Measurements from ENCODE around the gene RPS15.

- TF ChIP-seq CTCF (IDR thresholded peaks at IDR 0.05), result no peak
- no peak for TF ChIP-seq POLR2A (IDR thresholded peaks at IDR 0.05)
These were observed 51.5 kb downstream of the RPS15 start for GRCh38 chr19:1489463-1490310.
